ENCODE measurements around the gene KAT6B. TPM values are rescaled to one million over a fixed set of nuclear protein-coding genes. Genes with fewer than 3 reads are reported as not detected.

Gene KAT6B
- total and polyA plus RNA-seq, 2 donors (not counting 1 experiment from before 2014, with no cell fraction given): 3.9 to 37.8 TPM

- no peak overlapping the region for H2AFZ ChIP-seq (ENCODE audit: low read length)
- no peaks in the 10 kb centered on the region for H3K36me3 ChIP-seq (ENCODE audit: control insufficient read depth, insufficient read depth, low read length)
- H3K9me3 ChIP-seq (ENCODE audit: control insufficient read depth, insufficient read depth, low read depth, low read length): no peaks in the 10 kb centered on the region
- no peak for DNase-seq (ENCODE audit: low read depth in 2 of 2)
- TF ChIP-seq EZH2 (IDR thresholded peaks at IDR 0.05; ENCODE audit: low read length, missing control alignments): no peak
- TF ChIP-seq, protein P1, sequence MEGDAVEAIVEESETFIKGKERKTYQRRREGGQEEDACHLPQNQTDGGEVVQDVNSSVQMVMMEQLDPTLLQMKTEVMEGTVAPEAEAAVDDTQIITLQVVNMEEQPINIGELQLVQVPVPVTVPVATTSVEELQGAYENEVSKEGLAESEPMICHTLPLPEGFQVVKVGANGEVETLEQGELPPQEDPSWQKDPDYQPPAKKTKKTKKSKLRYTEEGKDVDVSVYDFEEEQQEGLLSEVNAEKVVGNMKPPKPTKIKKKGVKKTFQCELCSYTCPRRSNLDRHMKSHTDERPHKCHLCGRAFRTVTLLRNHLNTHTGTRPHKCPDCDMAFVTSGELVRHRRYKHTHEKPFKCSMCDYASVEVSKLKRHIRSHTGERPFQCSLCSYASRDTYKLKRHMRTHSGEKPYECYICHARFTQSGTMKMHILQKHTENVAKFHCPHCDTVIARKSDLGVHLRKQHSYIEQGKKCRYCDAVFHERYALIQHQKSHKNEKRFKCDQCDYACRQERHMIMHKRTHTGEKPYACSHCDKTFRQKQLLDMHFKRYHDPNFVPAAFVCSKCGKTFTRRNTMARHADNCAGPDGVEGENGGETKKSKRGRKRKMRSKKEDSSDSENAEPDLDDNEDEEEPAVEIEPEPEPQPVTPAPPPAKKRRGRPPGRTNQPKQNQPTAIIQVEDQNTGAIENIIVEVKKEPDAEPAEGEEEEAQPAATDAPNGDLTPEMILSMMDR (conservative IDR thresholded peaks at IDR 0.05 in 1 of 2, IDR thresholded peaks at IDR 0.05 in 1 of 2; ENCODE audit: low read depth in 1 of 2, low read length in 2 of 2): no peak
- no peaks in the 10 kb centered on the region for H3K4me1 ChIP-seq (ENCODE audit: control insufficient read depth, extremely low read depth, insufficient read depth, low read length)
- H4K20me1 ChIP-seq (ENCODE audit: control insufficient read depth, extremely low read depth, insufficient read depth, low read length): no peaks in the 10 kb centered on the region
- no peaks in the 10 kb centered on the region for H3K79me2 ChIP-seq (ENCODE audit: control insufficient read depth, insufficient read depth, low read length)
- no peak overlapping the region for H3K27ac ChIP-seq (ENCODE audit: insufficient read depth, low read length)
- H3K4me3 ChIP-seq (replicated peaks in 1 of 4; ENCODE audit: control extremely low read depth in 1 of 4, insufficient read depth in 1 of 4, low read depth in 3 of 4, low read length in 4 of 4): no peak overlapping the region
- H3K4me2 ChIP-seq (ENCODE audit: extremely low read depth, insufficient read depth, low read length): no peak overlapping the region
- no peaks in the 10 kb centered on the region for H3K27me3 ChIP-seq (ENCODE audit: control insufficient read depth, insufficient read depth, low read length)
- no peak overlapping the region for H3K9ac ChIP-seq (ENCODE audit: insufficient read depth, low read length)
Measured at GRCh38 chr10:75072727-75073126, 246.3 kb downstream of the KAT6B start.

- H3K4me2 ChIP-seq (ENCODE audit: extremely low read depth, insufficient read depth, low read length): no peak overlapping the region
- H3K9ac ChIP-seq (ENCODE audit: insufficient read depth, low read length): no peak overlapping the region
- no peaks in the 10 kb centered on the region for H3K79me2 ChIP-seq (ENCODE audit: control insufficient read depth, insufficient read depth, low read length)
- no peak overlapping the region for H3K27ac ChIP-seq (ENCODE audit: insufficient read depth, low read length)
- DNase-seq (ENCODE audit: low read depth in 2 of 2): no peak
- no peaks in the 10 kb centered on the region for H3K36me3 ChIP-seq (ENCODE audit: control insufficient read depth, insufficient read depth, low read length)
- no peaks in the 10 kb centered on the region for H3K9me3 ChIP-seq (ENCODE audit: control insufficient read depth, insufficient read depth, low read depth, low read length)
- H3K4me1 ChIP-seq (ENCODE audit: control insufficient read depth, extremely low read depth, insufficient read depth, low read length): no peaks in the 10 kb centered on the region
- H4K20me1 ChIP-seq (ENCODE audit: control insufficient read depth, extremely low read depth, insufficient read depth, low read length): no peaks in the 10 kb centered on the region
- no peak overlapping the region for H3K4me3 ChIP-seq (replicated peaks in 1 of 4; ENCODE audit: control extremely low read depth in 1 of 4, insufficient read depth in 1 of 4, low read depth in 3 of 4, low read length in 4 of 4)
- H2AFZ ChIP-seq (ENCODE audit: low read length): no peak overlapping the region
- H3K27me3 ChIP-seq (ENCODE audit: control insufficient read depth, insufficient read depth, low read length): no peaks in the 10 kb centered on the region
- TF ChIP-seq EZH2 (IDR thresholded peaks at IDR 0.05; ENCODE audit: low read length, missing control alignments): no peak
- TF ChIP-seq, protein P1 (conservative IDR thresholded peaks at IDR 0.05 in 1 of 2, IDR thresholded peaks at IDR 0.05 in 1 of 2; ENCODE audit: low read depth in 1 of 2, low read length in 2 of 2): no peak
Measured at GRCh38 chr10:75073442-75073841, 247.0 kb downstream of the KAT6B start.

GRCh38 chr10:75074711-75075445 is 248.5 kb downstream of the KAT6B start:
- H3K4me1 ChIP-seq (ENCODE audit: control insufficient read depth, extremely low read depth, insufficient read depth, low read length): no peaks in the 10 kb centered on the region
- no peaks in the 10 kb centered on the region for H3K36me3 ChIP-seq (ENCODE audit: control insufficient read depth, insufficient read depth, low read length)
- no peaks in the 10 kb centered on the region for H3K27me3 ChIP-seq (ENCODE audit: control insufficient read depth, insufficient read depth, low read length)
- no peak for DNase-seq (ENCODE audit: low read depth in 2 of 2)
- TF ChIP-seq, protein P1 (conservative IDR thresholded peaks at IDR 0.05 in 1 of 2, IDR thresholded peaks at IDR 0.05 in 1 of 2; ENCODE audit: low read depth in 1 of 2, low read length in 2 of 2): no peak
- no peak for TF ChIP-seq EZH2 (IDR thresholded peaks at IDR 0.05; ENCODE audit: low read length, missing control alignments)
- H3K9me3 ChIP-seq (ENCODE audit: control insufficient read depth, insufficient read depth, low read depth, low read length): no peaks in the 10 kb centered on the region
- H3K79me2 ChIP-seq (ENCODE audit: control insufficient read depth, insufficient read depth, low read length): no peaks in the 10 kb centered on the region
- H3K27ac ChIP-seq (ENCODE audit: insufficient read depth, low read length): no peak overlapping the region
- H3K4me3 ChIP-seq (replicated peaks in 1 of 4; ENCODE audit: control extremely low read depth in 1 of 4, insufficient read depth in 1 of 4, low read depth in 3 of 4, low read length in 4 of 4): no peak overlapping the region
- H3K4me2 ChIP-seq (ENCODE audit: extremely low read depth, insufficient read depth, low read length): no peak overlapping the region
- no peaks in the 10 kb centered on the region for H4K20me1 ChIP-seq (ENCODE audit: control insufficient read depth, extremely low read depth, insufficient read depth, low read length)
- no peak overlapping the region for H2AFZ ChIP-seq (ENCODE audit: low read length)
- H3K9ac ChIP-seq (ENCODE audit: insufficient read depth, low read length): no peak overlapping the region

Data from fibroblast of lung (primary cell).